GM12878 (cell line): ENCODE data around the gene TRIM62. TPM values are rescaled to one million over a fixed set of nuclear protein-coding genes. Genes with fewer than 3 reads are reported as not detected.

Experiments used
- ATAC-seq: fragments of 200-7000 bp; cut with Tn5 transposase; 3 replicates; pipeline ENCODE4 v1.9.1; 2020; ENCODE audit warnings: mild to moderate bottlenecking, moderate library complexity
- BruUV-seq: library from RNA; stranded (reverse); fragments of 400-500 nt; replicated peaks from 2 replicates; lab custom pipeline; 2021; lab: Mats Ljungman, UMichigan
- CTCF ChIA-PET: fragments of 300-600 bp; sonication (Branson Sonifier 250); formaldehyde crosslinking; extraction: SDS; loops from one replicate; lab custom pipeline; 2021; ENCODE audit warnings: inconsistent platforms; lab: Yijun Ruan, JAX
- POLR2A ChIA-PET: fragments of 350-600 bp; formaldehyde crosslinking; extraction: SDS; loops from one replicate; lab custom pipeline; 2021; ENCODE audit warnings: inconsistent platforms; lab: Charles Lee
- RAD21 ChIA-PET: fragments of 300-600 bp; sonication (Branson Sonifier 250); formaldehyde crosslinking; loops from one replicate; lab custom pipeline; 2023; ENCODE audit warnings: antibody characterized with exemption; ENCODE audit not compliant: unreplicated experiment; lab: Charles Lee
- SMC1A ChIA-PET: fragments of 300-600 bp; sonication (Branson Sonifier 250); formaldehyde crosslinking; loops from one replicate; lab custom pipeline; 2023; ENCODE audit not compliant: unreplicated experiment, uncharacterized antibody; lab: Charles Lee
- DNase-seq: peaks from one replicate; pipeline ENCODE4 v3.0.0-alpha.2; 2011; ENCODE audit warnings: low read depth, low spot score
- FAIRE-seq: peaks from 3 replicates; lab custom pipeline; 2011; peaks lifted over from hg19 to GRCh38; lab: Jason Lieb, UNC
- H2AFZ ChIP-seq: 2 replicates; pipeline ENCODE4 v1.6.0; 2011; ENCODE audit warnings: low read depth, low read length, control low read depth; ENCODE audit not compliant: control insufficient read depth
- H3K27ac ChIP-seq: 2 replicates; pipeline ENCODE4 v1.5.1; 2011; ENCODE audit warnings: control low read depth; ENCODE audit not compliant: control insufficient read depth, insufficient read depth
- H3K27me3 ChIP-seq, 2 experiments: replicated peaks in 1 of 2; 2 replicates each; pipeline versions ENCODE4 v1.6.0 to v1.6.1; 2011; ENCODE audit warnings: low read length in 1 of 2; ENCODE audit not compliant: control insufficient read depth in 2 of 2, insufficient read depth in 2 of 2
- H3K36me3 ChIP-seq, 2 experiments: 2 replicates each; pipeline ENCODE4 v1.5.1; 2011; ENCODE audit warnings: low read length in 1 of 2; ENCODE audit not compliant: control insufficient read depth in 2 of 2, insufficient read depth in 2 of 2
- H3K4me1 ChIP-seq: 2 replicates; pipeline ENCODE4 v1.6.1; 2011; ENCODE audit warnings: mild to moderate bottlenecking, low read length, moderate library complexity, mixed read lengths; ENCODE audit not compliant: control insufficient read depth, insufficient read depth
- H3K4me2 ChIP-seq: 2 replicates; pipeline ENCODE4 v1.6.0; 2011; ENCODE audit warnings: control low read depth; ENCODE audit not compliant: control insufficient read depth, insufficient read depth
- H3K4me3 ChIP-seq: fragments of 200-600 bp; sonication (generic); 2 replicates; pipeline ENCODE4 v1.5.1; 2016
- H3K79me2 ChIP-seq: 2 replicates; pipeline ENCODE4 v1.6.0; 2011; ENCODE audit warnings: low read length; ENCODE audit not compliant: control insufficient read depth, insufficient read depth
- H3K9ac ChIP-seq: 2 replicates; pipeline ENCODE4 v1.8.0; 2011; ENCODE audit warnings: low read length, control low read depth, mixed read lengths; ENCODE audit not compliant: control insufficient read depth, insufficient read depth
- H3K9me3 ChIP-seq: replicated peaks from 3 replicates; pipeline ENCODE4 v1.5.1; 2011; ENCODE audit warnings: mild to moderate bottlenecking, low read length; ENCODE audit not compliant: control insufficient read depth, insufficient read depth
- H4K20me1 ChIP-seq: 2 replicates; pipeline ENCODE4 v1.6.0; 2011; ENCODE audit not compliant: control insufficient read depth, insufficient read depth
- CBFB ChIP-seq: IDR thresholded peaks from 2 replicates; pipeline ENCODE4 v1.6.1; 2016; ENCODE audit warnings: antibody characterized with exemption, low read depth
- CEBPB ChIP-seq, 2 experiments: fragments of 150-350 bp in 1 of 2; IDR thresholded peaks; 2 replicates each; pipeline ENCODE4 v1.6.1; 2012 to 2014; ENCODE audit warnings: low read depth in 2 of 2, low read length in 2 of 2, borderline replicate concordance in 1 of 2, inconsistent platforms in 1 of 2
- CHD4 ChIP-seq: fragments of 200-600 bp; sonication (generic); IDR thresholded peaks from 2 replicates; pipeline ENCODE4 v1.6.1; 2016; ENCODE audit warnings: mild to moderate bottlenecking
- IRF4 ChIP-seq: IDR thresholded peaks from 2 replicates; pipeline ENCODE4 v1.6.1; 2011; ENCODE audit warnings: low read depth, low read length
- KAT2A ChIP-seq: conservative IDR thresholded peaks from 2 replicates; pipeline ENCODE4 v1.6.1; 2011; ENCODE audit warnings: low read depth, low read length; ENCODE audit not compliant: control insufficient read depth
- MYB ChIP-seq: fragments of 150-350 bp; IDR thresholded peaks from 2 replicates; pipeline ENCODE4 v1.6.1; 2014; ENCODE audit warnings: mild to moderate bottlenecking, low read depth, low read length, borderline replicate concordance
- POLR2AphosphoS2 ChIP-seq: IDR thresholded peaks from 2 replicates; pipeline ENCODE4 v1.6.1; 2011; ENCODE audit warnings: low read depth, mild to moderate bottlenecking, low read length, improper control_type of control experiment, moderate library complexity
- RFX5 ChIP-seq: IDR thresholded peaks from 2 replicates; pipeline ENCODE4 v1.6.1; 2011; ENCODE audit warnings: low read depth, low read length, improper control_type of control experiment
- SMAD5 ChIP-seq: IDR thresholded peaks from 2 replicates; pipeline ENCODE4 v1.6.1; 2016; ENCODE audit warnings: antibody characterized with exemption, low read depth
- TARDBP ChIP-seq: IDR thresholded peaks from 2 replicates; pipeline ENCODE4 v1.6.1; 2016; ENCODE audit warnings: borderline replicate concordance
- ZNF274 ChIP-seq: IDR thresholded peaks from one replicate; pipeline ENCODE4 v1.8.0; 2011; ENCODE audit not compliant: insufficient read length, insufficient read depth
- ZNF384 ChIP-seq: IDR thresholded peaks from 2 replicates; pipeline ENCODE4 v1.6.1; 2012; ENCODE audit warnings: low read depth, mild to moderate bottlenecking, low read length, improper control_type of control experiment, borderline replicate concordance
- WGBS: methylation state at CpG from one replicate; pipeline ENCODE4 v1.1.6; 2016; ENCODE audit warnings: low lambda C conversion rate; ENCODE audit not compliant: insufficient replicate concordance, insufficient coverage; ENCODE audit errors: missing lambda C conversion rate; 5-methylcytosine and 5-hydroxymethylcytosine counted together
- in situ Hi-C: fragments of 300-500 bp; cut with MboI; formaldehyde crosslinking; loops from 9 replicates; pipeline ENCODE4 v1.14.3; 2018; ENCODE audit warnings: mixed read lengths
- intact Hi-C: fragments of 100-400 bp; cut with micrococcal nuclease; formaldehyde crosslinking; loops from one replicate; pipeline ENCODE4 v1.14.2; 2022; ENCODE audit not compliant: unreplicated experiment
- polyA plus RNA-seq, 11 experiments: library from polyadenylated mRNA; depleted of rRNA in 4 of 11; unstranded in 6 of 11; stranded (reverse) in 5 of 11; fragments of >200 nt; fragmentation: Nextera tagmentation in 4 of 11; fragmentation: Illumina TruSeq in 1 of 11; extraction: Ambion mirVana in 4 of 11; extraction: Trizol in 1 of 11; gene quantifications; 1 replicate in 1 of 11; 2 replicates in 10 of 11; pipeline versions ENCODE4 v1.2.1 to v1.2.3, GENCODE V29; 2011 to 2016; ENCODE audit warnings: inconsistent platforms in 2 of 11, missing spikeins in 2 of 11, low read depth in 1 of 11
- total RNA-seq, 4 experiments: library from RNA; depleted of rRNA in 3 of 4; stranded (reverse); fragments of >200 nt in 3 of 4; fragmentation: Illumina TruSeq in 1 of 4; extraction: Trizol in 1 of 4; gene quantifications; 2 replicates each; pipeline versions ENCODE4 v1.2.1 to v1.2.3, GENCODE V29; 2013 to 2021
- TF ChIP-seq, protein P1 (sequence below): fragments of 450-650 bp; IDR thresholded peaks from 2 replicates; pipeline ENCODE4 v1.6.1; 2016; ENCODE audit warnings: mild to moderate bottlenecking
- TF ChIP-seq, protein P2 (sequence below): fragments of 450-650 bp; IDR thresholded peaks from 2 replicates; pipeline ENCODE4 v1.6.1; 2017; ENCODE audit warnings: low read depth, mild to moderate bottlenecking, moderate library complexity

Gene TRIM62
- total and polyA plus RNA-seq, 10 of the 15 experiments (the other 5 are each of a cell fraction or from before 2014, with no cell fraction given) = 0.52 to 4.2 (median 1.9) TPM

- intact Hi-C loops (no loop called here), in situ Hi-C loops (no loop called here)
- no peak overlapping the region for H2AFZ ChIP-seq
- BruUV-seq = no TSS peak
- H4K20me1 ChIP-seq = no peaks in the 10 kb centered on the region
- ChIA-PET RAD21 (interaction anchor here (0.9 kb wide), 1 partner anchor 14 kb away, joined by 3 read pairs; no protein-coding TSS in a partner anchor), CTCF (interaction anchor here (1.3 to 6.8 kb wide), 3 partner anchors 13 to 155 kb away, joined by 3 to 53 read pairs (median 51); no protein-coding TSS in a partner anchor), POLR2A (interaction anchor here (0.6 to 1.1 kb wide), 2 partner anchors 14 to 27 kb away, joined by 4 read pairs; no protein-coding TSS in a partner anchor), SMC1A (interaction anchor here (1.5 to 1.9 kb wide), 2 partner anchors 14 to 154 kb away, joined by 3 to 5 read pairs; no protein-coding TSS in a partner anchor)
- 43% methylated on average over 2 of the region's 2 CpGs for WGBS
- no peak for ATAC-seq
- H3K4me3 ChIP-seq = no peak overlapping the region
- no peaks in the 10 kb centered on the region for H3K9me3 ChIP-seq
- TF ChIP-seq, protein P1, sequence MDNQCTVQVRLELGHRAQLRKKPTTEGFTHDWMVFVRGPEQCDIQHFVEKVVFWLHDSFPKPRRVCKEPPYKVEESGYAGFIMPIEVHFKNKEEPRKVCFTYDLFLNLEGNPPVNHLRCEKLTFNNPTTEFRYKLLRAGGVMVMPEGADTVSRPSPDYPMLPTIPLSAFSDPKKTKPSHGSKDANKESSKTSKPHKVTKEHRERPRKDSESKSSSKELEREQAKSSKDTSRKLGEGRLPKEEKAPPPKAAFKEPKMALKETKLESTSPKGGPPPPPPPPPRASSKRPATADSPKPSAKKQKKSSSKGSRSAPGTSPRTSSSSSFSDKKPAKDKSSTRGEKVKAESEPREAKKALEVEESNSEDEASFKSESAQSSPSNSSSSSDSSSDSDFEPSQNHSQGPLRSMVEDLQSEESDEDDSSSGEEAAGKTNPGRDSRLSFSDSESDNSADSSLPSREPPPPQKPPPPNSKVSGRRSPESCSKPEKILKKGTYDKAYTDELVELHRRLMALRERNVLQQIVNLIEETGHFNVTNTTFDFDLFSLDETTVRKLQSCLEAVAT = no peak
- TF ChIP-seq POLR2AphosphoS2 (no peak), KAT2A (no peak), TARDBP (no peak), SMAD5 (no peak), RFX5 (no peak), ZNF274 (no peak), CHD4 (no peak), CEBPB (IDR thresholded peaks at IDR 0.05; ENCODE audit: borderline replicate concordance in 1 of 2, low read depth in 2 of 2, low read length in 2 of 2) (no peak), ZNF384 (no peak), IRF4 (no peak), CBFB (no peak), MYB (no peak)
- TF ChIP-seq, protein P2, sequence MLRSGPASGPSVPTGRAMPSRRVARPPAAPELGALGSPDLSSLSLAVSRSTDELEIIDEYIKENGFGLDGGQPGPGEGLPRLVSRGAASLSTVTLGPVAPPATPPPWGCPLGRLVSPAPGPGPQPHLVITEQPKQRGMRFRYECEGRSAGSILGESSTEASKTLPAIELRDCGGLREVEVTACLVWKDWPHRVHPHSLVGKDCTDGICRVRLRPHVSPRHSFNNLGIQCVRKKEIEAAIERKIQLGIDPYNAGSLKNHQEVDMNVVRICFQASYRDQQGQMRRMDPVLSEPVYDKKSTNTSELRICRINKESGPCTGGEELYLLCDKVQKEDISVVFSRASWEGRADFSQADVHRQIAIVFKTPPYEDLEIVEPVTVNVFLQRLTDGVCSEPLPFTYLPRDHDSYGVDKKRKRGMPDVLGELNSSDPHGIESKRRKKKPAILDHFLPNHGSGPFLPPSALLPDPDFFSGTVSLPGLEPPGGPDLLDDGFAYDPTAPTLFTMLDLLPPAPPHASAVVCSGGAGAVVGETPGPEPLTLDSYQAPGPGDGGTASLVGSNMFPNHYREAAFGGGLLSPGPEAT = no peak
- H3K27ac ChIP-seq = no peak overlapping the region
- no peaks in the 10 kb centered on the region for H3K79me2 ChIP-seq
- H3K4me1 ChIP-seq = no peaks in the 10 kb centered on the region
- FAIRE-seq = no peak
- H3K4me2 ChIP-seq = no peak overlapping the region
- no peak overlapping the region for H3K9ac ChIP-seq
- DNase-seq = no peak
- no peaks in the 10 kb centered on the region for H3K36me3 ChIP-seq
- no peaks in the 10 kb centered on the region for H3K27me3 ChIP-seq
Measured at GRCh38 chr1:33141216-33141615, 40.6 kb downstream of the TRIM62 start.
